ENCODE data around the gene EXOC6B.

DNA sequence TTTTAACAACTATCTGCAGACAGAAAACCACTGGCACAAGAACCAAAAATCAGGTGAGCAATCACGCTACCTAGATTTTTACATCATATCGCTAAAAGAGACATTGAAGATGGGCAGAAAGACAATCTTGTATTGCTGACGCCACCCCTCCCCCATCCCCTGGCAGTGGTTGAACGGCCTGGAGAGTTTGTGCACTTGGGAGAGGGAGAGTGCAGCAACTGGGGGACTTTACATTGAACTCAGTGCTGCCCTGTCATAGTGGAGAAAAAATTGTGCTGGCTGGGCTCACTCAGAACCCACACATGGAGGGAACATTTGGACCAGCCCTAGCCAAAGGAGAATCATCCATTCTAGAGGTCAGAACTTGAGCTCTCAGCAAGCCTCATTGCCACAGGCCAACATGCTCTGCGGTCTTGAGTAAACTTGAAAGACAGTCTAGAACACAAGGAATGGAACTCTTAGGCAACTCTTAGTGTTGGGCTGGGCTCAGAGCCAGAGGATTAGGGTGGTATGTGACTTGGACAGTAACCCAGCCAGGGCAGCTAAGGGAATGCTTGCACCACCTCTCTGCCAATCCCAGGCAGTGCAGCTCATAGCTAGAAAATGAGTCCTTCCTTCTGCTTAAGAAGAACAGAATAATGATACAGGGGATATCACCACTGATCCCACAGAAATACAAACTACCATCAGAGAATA is 458.2 kb downstream of the EXOC6B start:
- peak; percentile 67 for TF ChIP-seq CTCF (conservative IDR thresholded peaks at IDR 0.05)
- TF ChIP-seq EZH2 (IDR thresholded peaks at IDR 0.05; ENCODE audit: low read depth), result no peak
